Measurements from ENCODE around the gene MTO1.
"Not testable (repeated sequence)": the region's sequence is repeated elsewhere in the genome, so short reads cannot be mapped to it uniquely, and the experiment has no call there.

The MTO1 gene, protein sequence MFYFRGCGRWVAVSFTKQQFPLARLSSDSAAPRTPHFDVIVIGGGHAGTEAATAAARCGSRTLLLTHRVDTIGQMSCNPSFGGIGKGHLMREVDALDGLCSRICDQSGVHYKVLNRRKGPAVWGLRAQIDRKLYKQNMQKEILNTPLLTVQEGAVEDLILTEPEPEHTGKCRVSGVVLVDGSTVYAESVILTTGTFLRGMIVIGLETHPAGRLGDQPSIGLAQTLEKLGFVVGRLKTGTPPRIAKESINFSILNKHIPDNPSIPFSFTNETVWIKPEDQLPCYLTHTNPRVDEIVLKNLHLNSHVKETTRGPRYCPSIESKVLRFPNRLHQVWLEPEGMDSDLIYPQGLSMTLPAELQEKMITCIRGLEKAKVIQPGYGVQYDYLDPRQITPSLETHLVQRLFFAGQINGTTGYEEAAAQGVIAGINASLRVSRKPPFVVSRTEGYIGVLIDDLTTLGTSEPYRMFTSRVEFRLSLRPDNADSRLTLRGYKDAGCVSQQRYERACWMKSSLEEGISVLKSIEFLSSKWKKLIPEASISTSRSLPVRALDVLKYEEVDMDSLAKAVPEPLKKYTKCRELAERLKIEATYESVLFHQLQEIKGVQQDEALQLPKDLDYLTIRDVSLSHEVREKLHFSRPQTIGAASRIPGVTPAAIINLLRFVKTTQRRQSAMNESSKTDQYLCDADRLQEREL

GRCh38 chr6:73461537-73462350, at the start of gene MTO1:
Gene MTO1, plus strand, starts transcription at chr6:73461737. Its CDS starts 118 bp downstream, at chr6:73461855.
- DNase-seq, result peak; percentile 86

GRCh38 chr6:73413102-73413501, 48.4 kb upstream of the MTO1 start:
- DNase-seq, result no peak

DNA sequence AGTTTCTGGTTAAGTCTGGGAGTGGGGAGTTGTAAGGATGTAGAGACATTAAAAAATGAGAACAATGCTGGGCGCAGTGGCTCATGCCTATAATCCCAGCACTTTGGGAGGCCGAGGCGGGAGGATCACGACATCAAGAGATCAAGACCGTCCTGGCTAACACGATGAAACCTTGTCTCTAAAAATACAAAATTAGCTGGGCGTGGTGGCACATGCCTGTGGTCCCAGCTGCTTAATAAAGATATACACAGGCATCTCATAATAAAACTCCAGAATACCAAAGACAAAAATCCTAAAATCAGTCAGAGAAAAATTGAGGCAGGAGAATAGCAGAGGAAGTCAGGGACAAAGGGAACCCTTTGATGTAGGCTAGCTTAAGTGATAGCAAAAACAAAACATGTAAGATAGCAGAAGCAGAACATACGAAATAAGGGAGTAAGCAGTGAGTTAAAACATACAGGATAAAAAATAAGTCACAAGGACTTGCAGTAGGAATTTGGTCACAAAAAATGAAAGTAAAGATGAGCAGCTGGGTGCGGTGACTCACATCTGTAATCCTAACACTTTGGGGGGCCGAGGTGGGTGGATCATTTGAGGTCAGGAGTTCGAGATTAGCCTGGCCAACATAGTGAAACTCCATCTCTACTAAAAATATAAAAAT, 43.3 kb upstream of the MTO1 start:
- no peak for DNase-seq

DNA sequence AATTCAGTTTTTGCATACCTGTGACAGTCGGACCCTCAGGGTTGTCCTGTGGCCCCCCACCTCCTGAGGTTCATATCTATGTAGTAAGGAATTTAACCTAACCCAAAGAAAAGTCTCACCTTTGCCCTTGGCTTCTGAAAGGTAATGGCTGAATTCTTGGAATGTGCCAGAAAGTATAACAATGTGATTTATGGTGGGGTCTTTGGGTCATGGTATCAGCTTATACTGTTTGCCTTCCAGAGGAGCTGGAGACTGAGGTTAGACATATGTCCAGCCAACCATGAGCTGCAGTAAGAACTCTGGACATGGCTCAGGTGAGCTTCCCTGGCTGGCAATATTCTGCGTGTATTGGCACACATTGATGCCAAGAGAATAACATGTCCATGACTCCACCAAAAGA, 40.0 kb upstream of the MTO1 start:
- DNase-seq, result no peak

DNA sequence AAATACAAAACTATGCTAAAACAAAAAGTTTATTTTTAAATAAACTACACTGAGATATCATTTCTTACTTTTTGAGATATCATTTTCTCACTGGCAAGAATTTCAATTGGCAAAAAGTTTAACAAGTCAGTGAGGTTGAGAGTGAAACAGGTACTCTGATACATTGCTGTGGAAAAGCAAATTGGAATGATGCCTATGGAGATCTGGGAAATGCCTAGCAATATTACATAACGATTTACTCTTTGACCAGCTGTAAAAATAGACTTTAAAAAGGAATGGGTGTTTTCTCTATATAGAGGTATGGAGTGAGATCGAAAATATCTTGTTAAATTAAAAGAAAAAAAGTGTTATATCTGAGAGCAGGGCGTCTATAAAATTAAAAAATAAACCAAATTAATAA, 26.3 kb upstream of the MTO1 start:
- no peak for DNase-seq

DNA sequence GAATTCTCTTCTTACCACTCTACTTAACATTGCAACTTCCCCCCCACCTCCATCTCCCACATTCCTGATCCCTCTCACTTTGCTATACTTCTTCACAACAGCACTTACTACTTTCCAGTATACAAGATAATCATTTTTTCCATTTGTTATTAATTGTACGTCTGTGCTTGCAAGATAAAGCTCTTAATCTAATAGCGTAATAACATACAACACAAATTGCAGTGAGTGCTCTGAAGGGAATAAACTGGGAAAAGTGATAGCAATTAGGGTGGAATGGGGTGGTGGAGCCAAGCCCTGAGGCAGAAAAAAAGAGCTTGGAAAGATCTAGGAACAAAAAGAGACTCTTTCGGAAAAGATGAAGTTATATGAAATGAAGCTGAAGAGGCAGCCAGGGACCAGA, 18.0 kb upstream of the MTO1 start:
- DNase-seq, result no peak

- peak; percentile 63 for DNase-seq
These were observed 10.1 kb upstream of the MTO1 start for GRCh38 chr6:73451223-73452106.

DNA sequence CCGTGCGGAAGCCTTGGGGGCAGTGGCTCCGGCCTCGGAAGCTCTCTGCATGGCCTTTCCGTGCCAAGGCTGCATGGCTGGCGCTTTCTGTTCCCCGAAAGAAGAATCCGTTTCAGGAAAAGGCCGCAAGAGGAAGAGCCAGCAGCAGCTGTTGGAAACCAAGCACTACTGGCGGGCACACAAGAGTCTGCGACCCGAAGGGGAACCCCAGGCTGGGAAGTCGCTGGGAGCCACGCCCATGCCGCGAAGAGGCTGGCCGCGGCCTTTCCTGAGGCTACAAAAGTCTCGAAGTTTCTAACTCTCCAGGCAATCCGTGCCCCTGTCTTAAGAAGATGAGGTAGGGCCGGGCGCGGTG, 9.5 kb upstream of the MTO1 start, which contains the start of gene CGAS:
TSS of gene CGAS (minus strand) at position 191 of the 355 bp plus-strand sequence. CDS start at position 75, 116 bp downstream.
- DNase-seq, result peak; percentile 74

DNA sequence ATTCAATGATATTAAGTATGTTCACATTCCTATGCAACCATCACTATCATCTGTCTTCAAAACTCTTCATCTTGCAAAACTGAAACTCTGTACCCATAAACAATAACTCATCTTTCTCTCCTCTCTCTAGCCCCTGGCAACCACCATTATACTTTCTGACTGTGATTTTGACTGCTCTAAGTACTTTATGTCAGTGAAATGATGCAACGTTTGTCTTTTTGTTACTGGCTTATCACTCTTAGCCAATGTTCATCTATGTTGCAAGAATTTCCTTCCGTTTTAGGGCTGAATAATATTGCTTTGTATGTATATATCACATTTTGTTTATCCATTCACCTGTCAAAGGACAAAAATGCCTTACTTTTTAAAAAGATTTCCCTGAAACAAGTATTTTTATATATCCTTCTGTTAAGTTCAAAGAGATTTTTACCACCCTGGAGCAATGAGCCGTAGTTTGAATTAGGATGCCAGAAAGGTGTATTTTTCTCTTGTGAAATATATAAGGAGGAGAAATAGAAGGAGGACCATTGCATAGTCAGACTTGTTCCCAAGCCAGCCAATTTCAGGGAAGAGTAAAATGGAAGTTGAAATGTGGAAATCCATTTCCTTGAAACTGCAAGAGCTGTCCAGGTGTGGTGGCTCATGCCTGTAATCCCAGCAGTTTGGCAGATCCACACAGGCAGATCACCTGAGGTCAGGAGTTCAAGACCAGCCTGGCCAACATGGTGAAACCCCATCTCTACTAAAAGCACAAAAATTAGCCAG, 5.5 kb upstream of the MTO1 start:
- DNase-seq, result no peak

DNA sequence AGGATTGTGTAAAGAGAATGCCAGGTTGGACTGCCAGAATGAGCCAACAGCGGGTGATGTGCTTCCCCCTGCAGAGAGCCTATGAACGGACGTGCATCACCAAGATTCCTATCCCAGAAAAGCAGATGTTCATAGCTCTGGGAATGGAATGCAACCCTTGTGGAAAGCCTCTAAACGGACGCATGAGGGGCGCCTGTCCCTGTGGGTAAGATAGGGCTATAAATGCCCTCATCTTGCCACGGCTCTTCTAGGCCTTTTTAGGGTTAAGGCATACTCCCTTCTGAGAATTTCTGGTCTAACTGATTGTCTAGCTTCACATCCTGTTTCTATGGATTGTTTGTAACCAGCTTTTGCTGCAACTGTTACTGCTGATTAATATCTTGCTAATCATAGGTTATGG, 2.1 kb upstream of the MTO1 start:
- DNase-seq, result not testable (repeated sequence)

DNA sequence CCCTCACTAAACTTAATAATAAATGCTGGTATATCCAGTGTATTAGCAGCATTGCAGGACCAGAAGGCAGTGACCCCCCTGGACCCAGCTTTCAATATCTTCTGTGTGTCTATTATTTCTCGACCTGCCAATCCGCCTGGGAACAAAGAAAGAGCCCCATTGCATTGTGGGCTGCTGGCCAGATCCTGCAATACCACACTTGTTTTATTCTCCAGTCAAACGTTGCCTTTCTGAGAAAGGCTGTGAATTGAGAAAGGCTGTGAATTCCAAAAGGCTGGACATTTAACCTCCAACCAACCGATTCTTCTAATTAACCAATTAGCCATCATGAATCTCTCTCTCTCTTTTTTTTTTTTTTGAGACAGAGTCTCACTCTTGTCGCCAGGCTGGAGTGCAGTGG, 1.5 kb upstream of the MTO1 start:
- DNase-seq, result no peak

GRCh38 chr6:73471686-73472290, 10.3 kb downstream of the MTO1 start:
- no peak for DNase-seq

- DNase-seq, result no peak
These were observed 15.2 kb downstream of the MTO1 start for GRCh38 chr6:73476723-73477122.

- no peak for DNase-seq
These were observed 15.9 kb downstream of the MTO1 start for GRCh38 chr6:73477407-73477806.

DNA sequence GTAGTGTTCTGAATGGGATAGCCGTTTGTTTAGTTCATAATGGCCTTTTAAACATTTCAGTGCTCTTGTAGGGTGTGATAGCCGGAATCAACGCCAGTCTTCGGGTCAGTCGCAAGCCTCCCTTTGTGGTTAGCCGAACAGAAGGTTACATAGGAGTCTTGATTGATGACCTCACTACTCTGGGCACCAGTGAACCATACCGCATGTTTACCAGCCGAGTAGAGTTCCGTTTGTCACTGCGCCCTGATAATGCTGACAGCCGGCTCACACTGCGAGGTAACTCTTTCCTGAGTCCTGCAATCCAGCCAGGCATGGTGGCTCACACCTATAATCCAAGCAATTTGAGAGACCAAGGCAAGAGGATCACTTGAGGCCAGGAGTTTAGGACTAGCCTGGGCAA, 20.4 kb downstream of the MTO1 start:
- DNase-seq, result no peak

- DNase-seq, result no peak
These were observed 22.9 kb downstream of the MTO1 start for GRCh38 chr6:73484438-73484837.

DNA sequence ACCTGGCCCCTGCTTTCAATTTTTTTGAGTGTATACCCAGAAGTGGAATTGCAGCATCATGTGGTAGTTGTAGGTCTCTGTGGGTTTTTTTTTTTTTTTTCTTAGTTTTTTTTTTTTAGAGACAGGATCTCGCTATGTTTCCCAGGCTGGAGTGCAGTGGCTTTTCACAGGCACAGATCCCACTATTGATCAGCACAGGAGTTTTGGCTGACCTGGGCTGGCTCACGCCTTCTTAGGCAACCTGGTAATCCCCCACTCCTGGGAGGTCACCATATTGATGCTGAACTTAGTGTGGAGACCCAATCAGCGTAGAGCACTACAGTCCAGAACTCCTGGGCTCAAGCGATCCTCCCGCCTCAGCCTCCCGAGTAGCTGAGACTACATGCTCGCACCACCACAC, 25.9 kb downstream of the MTO1 start:
- DNase-seq, result no peak

DNA sequence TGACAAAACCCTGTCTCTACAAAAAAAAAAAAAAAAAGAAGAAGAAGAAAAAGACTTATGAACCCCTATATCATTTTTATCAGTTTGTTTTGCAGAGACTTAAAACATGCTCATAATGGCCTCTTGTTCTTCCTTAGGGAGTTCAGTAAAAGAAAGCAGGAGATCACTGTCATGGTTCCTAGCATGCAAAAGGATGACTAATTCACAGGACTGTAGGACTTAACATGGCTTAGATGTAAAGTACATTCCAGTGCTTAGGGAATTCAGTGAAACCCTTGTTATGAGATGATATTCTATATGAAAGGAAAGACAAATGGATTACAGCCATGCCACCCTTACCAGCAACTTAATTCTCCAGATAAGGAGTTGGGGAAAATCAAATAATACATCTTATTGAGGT, 29.8 kb downstream of the MTO1 start:
- DNase-seq, result no peak

DNA sequence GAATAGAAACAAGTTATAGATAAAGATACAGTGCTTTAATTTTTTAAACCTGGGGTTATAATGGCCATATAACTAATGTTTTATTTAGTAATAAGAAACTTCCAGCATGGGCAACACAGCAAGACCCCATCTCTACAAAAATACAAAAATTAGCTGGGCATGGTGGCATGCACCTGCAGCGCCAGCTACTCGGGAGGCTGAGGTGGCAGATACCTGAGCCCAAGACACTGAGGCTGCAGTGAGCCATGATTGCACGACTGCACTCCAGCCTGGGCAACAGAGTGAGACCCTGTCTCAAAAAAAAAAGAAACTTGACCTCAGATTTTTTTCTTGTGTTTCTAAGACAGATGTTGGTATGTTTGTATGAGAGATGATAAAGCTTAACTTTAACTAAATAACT, 36.4 kb downstream of the MTO1 start:
- DNase-seq, result no peak

DNA sequence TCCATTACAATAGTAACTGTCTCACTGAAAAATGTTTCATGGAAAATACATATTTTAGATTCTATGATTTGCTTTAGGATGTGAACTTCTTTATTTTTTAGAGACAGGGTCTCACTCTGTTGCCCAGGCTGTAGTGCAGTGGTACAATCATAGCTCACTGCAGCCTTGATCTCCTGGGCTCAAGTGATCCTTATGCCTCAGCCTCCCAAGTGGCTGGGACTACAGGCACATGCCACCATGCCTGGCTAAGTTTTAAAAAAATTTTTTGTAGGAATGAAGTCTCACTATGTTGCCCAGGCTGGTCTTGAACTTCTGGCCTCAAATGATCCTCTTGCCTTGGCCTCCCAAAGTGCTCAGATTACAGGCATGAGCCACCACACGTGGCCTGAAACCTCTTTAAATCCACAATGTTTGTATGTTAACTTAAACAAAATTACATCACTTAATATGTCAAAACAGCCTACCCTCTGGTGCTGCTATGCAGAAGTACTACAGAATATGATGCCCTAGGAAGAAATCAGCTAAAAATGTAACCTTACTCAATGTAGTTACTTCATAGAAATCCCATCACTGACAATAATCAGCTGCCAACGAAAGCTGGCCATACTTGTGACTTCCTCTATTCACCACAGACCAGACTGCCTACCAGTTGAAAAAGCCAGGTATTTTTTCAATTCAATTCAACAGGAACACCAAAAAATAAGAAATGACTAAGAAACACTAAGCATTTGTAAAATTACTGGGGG, 41.7 kb downstream of the MTO1 start:
- DNase-seq, result no peak
